GF-D8 (cell line): ENCODE results near the gene ATP6V0E1.

Experiments used
- DNase-seq: peaks from one replicate; lab custom pipeline; 2025; lab: John Stamatoyannopoulos, UW

Gene ATP6V0E1

GRCh38 chr5:173078878-173079277 lies 95.3 kb downstream of the ATP6V0E1 start:
- no peak for DNase-seq
